GM21528 (cell line): ENCODE data around the gene RACGAP1.

ENCODE experiments used
- ATAC-seq: cut with Tn5 transposase; IDR thresholded peaks from one replicate; pipeline ENCODE4 v1.9.1; 2021; ENCODE audit warnings: mild to moderate bottlenecking, moderate library complexity; ENCODE audit not compliant: unreplicated experiment, low FRiP score

The RACGAP1 gene

GRCh38 chr12:50025187-50026059, at the start of gene RACGAP1:
Gene RACGAP1 (minus strand): TSS chr12:50025494. CDS start chr12:50016715, 8,779 bp downstream.
- ATAC-seq, result peak; percentile 96

GRCh38 chr12:50073712-50074111, 48.4 kb upstream of the RACGAP1 start:
- ATAC-seq, result no peak

DNA sequence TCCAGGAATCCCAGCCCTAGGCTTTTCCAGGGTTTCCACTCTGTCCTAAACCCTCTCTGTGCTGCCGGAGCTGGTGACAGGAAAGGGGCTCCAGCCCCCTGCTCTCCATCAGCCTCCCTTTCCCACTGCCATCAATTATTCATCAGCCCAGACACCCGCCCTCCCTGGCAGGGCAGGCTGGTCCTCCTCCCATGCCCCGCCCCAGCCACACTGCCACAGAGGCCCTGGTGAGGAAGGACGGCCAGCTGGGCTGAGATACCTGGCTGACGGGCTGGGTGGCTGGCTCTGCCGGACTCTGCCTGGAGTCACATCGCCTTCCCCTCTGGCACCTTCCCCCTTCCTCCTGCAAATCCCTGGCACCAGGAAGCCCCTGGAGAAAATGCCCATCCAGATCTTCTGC, 47.9 kb upstream of the RACGAP1 start:
- no peak for ATAC-seq

GRCh38 chr12:50072198-50072907, 47.1 kb upstream of the RACGAP1 start:
- no peak for ATAC-seq

DNA sequence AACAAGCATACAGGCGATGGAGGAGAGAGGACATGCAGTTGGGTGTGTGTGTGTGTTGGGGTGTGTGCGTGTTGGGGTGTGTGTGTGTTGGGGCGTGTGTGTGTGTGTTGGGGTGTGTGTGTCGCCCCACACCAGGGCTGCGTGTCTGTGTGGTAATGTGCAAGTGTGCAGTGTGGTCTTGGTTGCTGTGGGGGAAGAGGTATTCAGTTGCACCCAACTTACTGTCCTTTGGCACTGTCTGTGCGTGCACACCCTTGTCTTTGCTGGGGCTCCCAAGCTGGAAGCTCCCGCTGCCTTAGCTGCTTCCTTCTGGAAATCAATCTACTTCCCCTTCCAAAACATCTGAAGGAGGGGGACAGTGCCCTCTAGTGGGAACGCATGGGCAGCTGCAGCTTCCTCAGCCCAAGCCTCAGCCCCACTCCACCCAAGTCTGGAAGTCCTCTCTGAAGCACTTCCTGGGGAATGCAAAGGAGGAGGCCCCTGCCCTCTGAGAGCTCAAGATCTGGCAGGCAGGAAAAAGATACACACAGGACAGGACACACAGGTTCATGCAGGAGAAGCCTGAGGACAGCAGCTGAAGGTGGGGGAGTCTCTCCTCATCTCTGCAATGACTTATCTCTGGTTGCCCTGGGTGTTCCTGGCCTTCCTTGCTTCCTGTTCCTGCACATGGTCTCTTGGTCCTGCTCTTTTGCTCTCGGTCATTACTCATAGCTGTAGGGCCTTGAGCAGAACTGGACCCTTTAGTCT, 45.2 kb upstream of the RACGAP1 start:
- no peak for ATAC-seq

- no peak for ATAC-seq
Measured at GRCh38 chr12:50069539-50069938, 44.2 kb upstream of the RACGAP1 start.

DNA sequence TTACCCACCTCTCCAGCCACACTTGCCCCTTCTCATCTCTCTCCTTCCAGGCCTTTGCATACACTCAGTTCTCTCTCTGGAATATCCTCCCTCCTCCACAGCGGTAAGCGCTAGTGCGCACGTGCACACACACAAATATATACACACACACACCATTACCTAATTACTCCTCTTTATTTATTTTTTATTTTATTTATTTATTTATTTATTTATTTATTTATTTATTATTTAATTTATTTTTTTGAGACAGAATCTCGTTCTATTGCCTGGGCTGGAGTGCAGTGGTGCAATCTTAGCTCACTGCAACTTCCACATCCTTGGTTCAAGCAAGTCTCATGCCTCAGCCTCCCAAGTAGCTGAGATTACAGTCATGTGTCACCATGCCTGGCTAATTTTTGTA, 43.8 kb upstream of the RACGAP1 start:
- no peak for ATAC-seq

DNA sequence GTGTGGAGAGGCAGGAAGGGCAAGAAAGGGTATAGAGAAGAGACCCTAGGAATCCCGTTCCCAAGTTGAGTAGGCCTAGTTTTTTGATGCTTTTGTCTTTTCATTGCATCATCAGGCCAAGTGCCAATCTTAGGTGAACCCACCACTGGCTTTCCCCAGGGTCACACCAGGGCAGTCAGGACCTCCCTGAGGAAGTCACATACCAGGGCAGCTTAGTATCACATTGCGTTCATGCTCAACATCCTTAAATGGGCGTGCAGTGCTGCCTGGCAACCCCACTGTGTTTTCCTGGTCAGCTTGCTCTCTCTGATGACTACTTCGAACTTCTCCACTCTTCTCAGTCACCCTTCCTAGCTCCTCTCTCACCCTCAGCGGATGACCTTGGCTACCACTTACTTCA, 41.1 kb upstream of the RACGAP1 start:
- no peak for ATAC-seq

GRCh38 chr12:50065726-50066310, 40.5 kb upstream of the RACGAP1 start:
- ATAC-seq, result no peak

DNA sequence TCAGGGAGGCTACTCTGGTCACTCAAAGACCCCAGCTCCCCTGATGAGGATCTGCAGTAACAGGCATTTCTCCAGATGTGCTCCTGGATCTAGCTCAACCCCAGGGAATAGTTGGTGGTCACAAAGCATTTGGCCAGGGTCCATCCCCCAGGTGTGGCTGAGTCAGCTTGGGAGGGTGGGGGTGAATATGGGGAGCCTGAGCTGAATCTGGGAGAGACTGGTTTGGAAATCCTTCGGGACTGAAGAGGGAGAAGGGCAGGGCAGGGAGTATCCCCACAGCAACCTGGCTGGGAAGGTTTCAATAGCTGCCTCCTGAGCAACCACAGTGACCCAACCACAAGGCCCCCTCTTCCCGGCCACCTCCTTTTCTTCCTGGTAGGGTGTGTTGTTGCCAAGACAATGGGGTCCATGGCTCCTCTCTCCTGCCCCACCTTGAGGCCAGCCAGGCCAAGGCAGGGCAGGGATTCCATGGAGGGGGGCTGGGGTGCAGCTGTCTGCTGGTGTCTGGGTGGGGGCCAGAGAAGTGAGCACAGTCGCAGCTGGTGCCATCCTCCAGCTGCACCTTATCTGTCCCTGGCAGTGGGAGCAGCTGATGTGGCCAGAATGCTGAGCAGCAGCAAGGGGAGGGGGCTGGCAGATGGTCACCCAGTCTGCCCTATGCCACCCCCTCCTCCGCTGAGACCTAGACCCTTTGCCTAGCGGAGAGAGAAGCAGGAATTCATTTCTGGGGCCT, 37.6 kb upstream of the RACGAP1 start:
- ATAC-seq, result no peak

DNA sequence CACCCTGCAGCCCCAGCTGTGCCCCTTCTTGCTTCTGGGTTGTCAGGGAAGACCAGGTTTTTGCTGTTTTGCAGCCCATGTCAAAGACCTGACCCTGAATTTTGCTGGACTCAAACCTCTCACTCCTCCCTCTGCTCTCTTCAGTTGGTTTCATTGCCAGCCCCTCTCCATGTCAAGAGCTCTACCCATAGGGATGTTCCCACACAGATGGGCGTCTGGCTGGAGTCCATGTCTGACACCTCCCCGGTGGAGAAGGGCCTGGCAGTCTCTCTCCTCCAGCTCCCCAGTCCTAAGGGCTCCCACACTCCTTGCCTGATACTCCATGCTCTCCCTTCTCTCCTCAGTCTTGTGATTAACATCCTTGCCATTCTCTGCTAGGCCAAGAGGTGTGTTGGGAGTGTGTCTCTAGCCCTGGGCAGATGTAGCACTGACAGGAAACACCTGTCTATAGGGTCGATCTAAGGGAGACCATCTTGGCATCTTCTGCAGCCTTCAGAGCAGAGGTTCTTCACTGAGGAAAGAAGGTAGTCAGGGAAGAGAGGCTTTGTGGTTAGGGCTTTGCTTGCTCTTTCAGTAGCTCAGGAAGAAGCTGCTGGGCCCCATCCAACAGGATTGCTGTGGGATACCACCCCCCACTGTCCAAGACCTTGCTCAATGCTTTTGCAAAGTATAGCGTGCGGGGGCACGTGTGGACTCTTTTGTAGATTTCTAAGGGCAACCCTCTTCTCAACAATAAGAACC, 36.8 kb upstream of the RACGAP1 start:
- ATAC-seq, result no peak

- ATAC-seq, result no peak
Measured at GRCh38 chr12:50061171-50061570, 35.9 kb upstream of the RACGAP1 start.

DNA sequence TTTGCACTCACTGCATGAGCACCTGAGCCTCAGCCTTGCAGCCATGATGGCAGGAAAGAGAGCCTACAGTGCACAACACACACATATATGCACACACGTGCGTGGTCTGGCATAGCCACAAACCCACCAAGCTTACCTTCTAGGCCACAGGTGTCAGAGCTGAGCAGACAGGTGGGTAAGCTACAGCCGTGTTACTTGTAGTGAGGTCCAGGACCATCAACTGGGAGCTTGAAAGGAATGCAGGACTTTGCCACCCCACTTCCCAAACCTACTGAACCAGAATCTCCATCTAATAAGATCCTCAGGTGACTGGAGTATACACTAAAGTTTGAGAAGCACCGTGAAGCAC, 34.8 kb upstream of the RACGAP1 start:
- no peak for ATAC-seq

- no peak for ATAC-seq
Measured at GRCh38 chr12:50059440-50060119, 34.3 kb upstream of the RACGAP1 start.

GRCh38 chr12:50058743-50059312, 33.5 kb upstream of the RACGAP1 start:
- ATAC-seq, result no peak

GRCh38 chr12:50057896-50058670, 32.8 kb upstream of the RACGAP1 start:
- ATAC-seq, result no peak

- no peak for ATAC-seq
Measured at GRCh38 chr12:50057000-50057841, 31.9 kb upstream of the RACGAP1 start, which contains the start of gene ASIC1. Gene ASIC1 (plus strand): TSS chr12:50057596. CDS start chr12:50058767, 1,171 bp downstream.
